ENCODE measurements around the gene TFF2. TPM values are rescaled to one million over a fixed set of nuclear protein-coding genes. Genes with fewer than 3 reads are reported as not detected.

The TFF2 gene
- total RNA-seq, 1 experiment from 2014 or later = not detected

- no peaks in the 10 kb centered on the region for H3K27me3 Mint-ChIP-seq (ENCODE audit: unreplicated experiment)
- CTCF ChIA-PET = no interaction called here
- intact Hi-C loops (cut with micrococcal nuclease; ENCODE audit: unreplicated experiment) = no loop called here
- DNase-seq = no peak
- H3K27ac Mint-ChIP-seq (ENCODE audit: unreplicated experiment) = no peak overlapping the region
- TF ChIP-seq, protein P1, sequence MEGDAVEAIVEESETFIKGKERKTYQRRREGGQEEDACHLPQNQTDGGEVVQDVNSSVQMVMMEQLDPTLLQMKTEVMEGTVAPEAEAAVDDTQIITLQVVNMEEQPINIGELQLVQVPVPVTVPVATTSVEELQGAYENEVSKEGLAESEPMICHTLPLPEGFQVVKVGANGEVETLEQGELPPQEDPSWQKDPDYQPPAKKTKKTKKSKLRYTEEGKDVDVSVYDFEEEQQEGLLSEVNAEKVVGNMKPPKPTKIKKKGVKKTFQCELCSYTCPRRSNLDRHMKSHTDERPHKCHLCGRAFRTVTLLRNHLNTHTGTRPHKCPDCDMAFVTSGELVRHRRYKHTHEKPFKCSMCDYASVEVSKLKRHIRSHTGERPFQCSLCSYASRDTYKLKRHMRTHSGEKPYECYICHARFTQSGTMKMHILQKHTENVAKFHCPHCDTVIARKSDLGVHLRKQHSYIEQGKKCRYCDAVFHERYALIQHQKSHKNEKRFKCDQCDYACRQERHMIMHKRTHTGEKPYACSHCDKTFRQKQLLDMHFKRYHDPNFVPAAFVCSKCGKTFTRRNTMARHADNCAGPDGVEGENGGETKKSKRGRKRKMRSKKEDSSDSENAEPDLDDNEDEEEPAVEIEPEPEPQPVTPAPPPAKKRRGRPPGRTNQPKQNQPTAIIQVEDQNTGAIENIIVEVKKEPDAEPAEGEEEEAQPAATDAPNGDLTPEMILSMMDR (IDR thresholded peaks at IDR 0.05; ENCODE audit: unreplicated experiment) = no peak
- no TSS peak for BruUV-seq (replicated peaks)
- peaks cover 7% of the 10 kb centered on the region for H3K4me1 Mint-ChIP-seq (ENCODE audit: low read depth, unreplicated experiment)
- H3K9me3 Mint-ChIP-seq (ENCODE audit: low read depth, unreplicated experiment) = no peaks in the 10 kb centered on the region
- no peaks in the 10 kb centered on the region for H3K36me3 Mint-ChIP-seq (ENCODE audit: insufficient read depth, unreplicated experiment)
- H3K4me3 Mint-ChIP-seq (ENCODE audit: low read depth, unreplicated experiment) = no peak overlapping the region
Observed at GRCh38 chr21:42378418-42378817, 27.6 kb upstream of the TFF2 start.

DNA sequence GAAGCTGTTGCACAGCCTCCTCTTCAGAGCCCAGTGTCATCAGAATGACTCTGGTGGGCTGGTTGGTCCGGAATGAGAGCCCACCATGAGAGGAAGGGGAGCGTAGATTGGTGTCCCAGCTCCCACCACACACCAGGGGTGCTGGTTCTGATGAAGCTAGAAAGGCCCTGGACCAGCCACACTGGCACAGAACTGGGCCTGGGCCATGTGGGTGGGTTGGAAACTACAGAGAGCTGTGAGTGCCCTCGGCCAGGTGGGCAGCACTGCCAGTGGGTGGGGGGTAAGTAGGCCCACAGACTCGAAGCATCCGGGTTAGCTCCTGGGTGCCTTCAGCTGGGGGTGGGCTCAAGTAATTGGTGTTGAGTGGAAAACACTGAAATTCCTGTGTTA lies 27.2 kb upstream of the TFF2 start:
- Mint-ChIP-seq H3K4me1 (ENCODE audit: low read depth, unreplicated experiment) (peaks cover 7% of the 10 kb centered on the region), H3K9me3 (ENCODE audit: low read depth, unreplicated experiment) (no peaks in the 10 kb centered on the region), H3K4me3 (ENCODE audit: low read depth, unreplicated experiment) (no peak overlapping the region), H3K27ac (ENCODE audit: unreplicated experiment) (no peak overlapping the region), H3K27me3 (ENCODE audit: unreplicated experiment) (no peaks in the 10 kb centered on the region), H3K36me3 (ENCODE audit: insufficient read depth, unreplicated experiment) (no peaks in the 10 kb centered on the region)
- intact Hi-C loops (cut with micrococcal nuclease; ENCODE audit: unreplicated experiment) = no loop called here
- BruUV-seq (replicated peaks) = no TSS peak
- no peak for DNase-seq
- CTCF ChIA-PET = no interaction called here
- TF ChIP-seq, protein P1 (IDR thresholded peaks at IDR 0.05; ENCODE audit: unreplicated experiment) = no peak

- no TSS peak for BruUV-seq (replicated peaks)
- no peaks in the 10 kb centered on the region for H3K36me3 Mint-ChIP-seq (ENCODE audit: insufficient read depth, unreplicated experiment)
- no peak overlapping the region for H3K4me3 Mint-ChIP-seq (ENCODE audit: low read depth, unreplicated experiment)
- TF ChIP-seq, protein P1 (IDR thresholded peaks at IDR 0.05; ENCODE audit: unreplicated experiment) = no peak
- no peak overlapping the region for H3K27ac Mint-ChIP-seq (ENCODE audit: unreplicated experiment)
- peaks cover 7% of the 10 kb centered on the region for H3K4me1 Mint-ChIP-seq (ENCODE audit: low read depth, unreplicated experiment)
- H3K27me3 Mint-ChIP-seq (ENCODE audit: unreplicated experiment) = no peaks in the 10 kb centered on the region
- intact Hi-C loops (cut with micrococcal nuclease; ENCODE audit: unreplicated experiment) = no loop called here
- no peak for DNase-seq
- CTCF ChIA-PET = no interaction called here
- H3K9me3 Mint-ChIP-seq (ENCODE audit: low read depth, unreplicated experiment) = no peaks in the 10 kb centered on the region
Observed at GRCh38 chr21:42377211-42377950, 26.6 kb upstream of the TFF2 start.

GRCh38 chr21:42376338-42376982 lies 25.7 kb upstream of the TFF2 start:
- H3K9me3 Mint-ChIP-seq (ENCODE audit: low read depth, unreplicated experiment) = no peaks in the 10 kb centered on the region
- BruUV-seq (replicated peaks) = no TSS peak
- DNase-seq = no peak
- H3K36me3 Mint-ChIP-seq (ENCODE audit: insufficient read depth, unreplicated experiment) = no peaks in the 10 kb centered on the region
- intact Hi-C loops (cut with micrococcal nuclease; ENCODE audit: unreplicated experiment) = no loop called here
- H3K27me3 Mint-ChIP-seq (ENCODE audit: unreplicated experiment) = no peaks in the 10 kb centered on the region
- peaks cover 7% of the 10 kb centered on the region for H3K4me1 Mint-ChIP-seq (ENCODE audit: low read depth, unreplicated experiment)
- H3K27ac Mint-ChIP-seq (ENCODE audit: unreplicated experiment) = no peak overlapping the region
- no peak overlapping the region for H3K4me3 Mint-ChIP-seq (ENCODE audit: low read depth, unreplicated experiment)
- CTCF ChIA-PET = no interaction called here
- TF ChIP-seq, protein P1 (IDR thresholded peaks at IDR 0.05; ENCODE audit: unreplicated experiment) = no peak

Measured in Calu3 (cell line).